K562 (cell line): ENCODE results near the gene MYH6.

Experiments used
- CBFA2T2 ChIP-seq: fragments of 450-650 bp; conservative IDR thresholded peaks from 2 replicates; pipeline ENCODE4 v1.6.1; 2017; ENCODE audit warnings: mild to moderate bottlenecking
- ELK1 ChIP-seq: sonication (generic); formaldehyde crosslinking; IDR thresholded peaks from 2 replicates; pipeline ENCODE4 v1.8.1; 2022; ENCODE audit warnings: missing genetic modification reagents
- EZH2 ChIP-seq: IDR thresholded peaks from 2 replicates; pipeline ENCODE4 v1.6.1; 2012; ENCODE audit warnings: low read depth, mild to moderate bottlenecking, inconsistent platforms, low read length, borderline replicate concordance
- HSF4 ChIP-seq: fragments of 250-450 bp; sonication (Bioruptor Pico); IDR thresholded peaks from 2 replicates; pipeline ENCODE4 v2.1.2; 2022; ENCODE audit warnings: mild to moderate bottlenecking, moderate library complexity, borderline replicate concordance
- MCM2 ChIP-seq: fragments of 450-650 bp; IDR thresholded peaks from 2 replicates; pipeline ENCODE4 v1.6.1; 2017; ENCODE audit warnings: low read depth, mild to moderate bottlenecking
- NFE2L1 ChIP-seq: fragments of 450-650 bp; IDR thresholded peaks from 2 replicates; pipeline ENCODE4 v1.6.1; 2016; ENCODE audit warnings: missing genetic modification characterization, low read depth, mild to moderate bottlenecking, missing compliant biosample characterization, moderate library complexity, borderline replicate concordance
- SIN3B ChIP-seq: fragments of 450-650 bp; IDR thresholded peaks from 2 replicates; pipeline ENCODE4 v1.6.1; 2017; ENCODE audit warnings: low read depth, mild to moderate bottlenecking, moderate library complexity
- THRB ChIP-seq: fragments of 450-650 bp; formaldehyde crosslinking; conservative IDR thresholded peaks from 2 replicates; pipeline ENCODE4 v1.4.0; 2022; ENCODE audit warnings: mild to moderate bottlenecking, missing genetic modification characterization

GRCh38 chr14:23409966-23410635 is 2.0 kb upstream of the MYH6 start:
- TF ChIP-seq SIN3B, result no peak
- TF ChIP-seq CBFA2T2, result no peak
- no peak for TF ChIP-seq ELK1
- no peak for TF ChIP-seq MCM2
- TF ChIP-seq HSF4 (CRISPR knock-in tag), result no peak
- TF ChIP-seq NFE2L1 (tag), result no peak
- no peak for TF ChIP-seq THRB (CRISPR knock-in tag)
- no peak for TF ChIP-seq EZH2
